Upper lobe of right lung (tissue), 1 donor: Measurements from ENCODE around the gene PHTF2. TPM values are rescaled to one million over a fixed set of nuclear protein-coding genes. Genes with fewer than 3 reads are reported as not detected.

ENCODE experiments used
- ATAC-seq: fragments of 200-7000 bp; cut with Tn5 transposase; one replicate; pipeline ENCODE4 v1.9.1; 2020; ENCODE audit warnings: mild to moderate bottlenecking, moderate library complexity
- DNase-seq: peaks from one replicate; pipeline ENCODE4 v3.0.0-alpha.2; 2020
- H3K27ac ChIP-seq: fragments of 200-600 bp; one replicate; pipeline ENCODE4 v1.8.0; 2022
- H3K27me3 ChIP-seq: fragments of 200-600 bp; one replicate; pipeline ENCODE4 v1.8.0; 2022; ENCODE audit warnings: mild to moderate bottlenecking
- H3K36me3 ChIP-seq: fragments of 200-600 bp; one replicate; pipeline ENCODE4 v1.8.0; 2022
- H3K4me1 ChIP-seq: fragments of 200-600 bp; one replicate; pipeline ENCODE4 v1.8.0; 2022
- H3K4me3 ChIP-seq: fragments of 200-600 bp; one replicate; pipeline ENCODE4 v1.8.0; 2022; ENCODE audit warnings: mild to moderate bottlenecking
- H3K9me3 ChIP-seq: fragments of 200-600 bp; one replicate; pipeline ENCODE4 v1.8.0; 2022
- CTCF ChIP-seq: fragments of 200-600 bp; IDR thresholded peaks from one replicate; pipeline ENCODE4 v1.8.0; 2022; ENCODE audit warnings: antibody characterized with exemption
- intact Hi-C: fragments of 100-400 bp; cut with DNase I; formaldehyde crosslinking; loops from one replicate; pipeline ENCODE4 v1.11.0; 2022
- long read RNA-seq: library from polyadenylated mRNA; unstranded; transcript quantifications from one replicate; pipeline ENCODE4 v2.0.0, GENCODE V29; 2021
- total RNA-seq: library from RNA; stranded (reverse); fragmentation: NEBNext Ultra II Directional; extraction: Animal tissue kit (Norgen Biotek cat#: 25700); gene quantifications from one replicate; pipeline ENCODE4 v1.2.1, GENCODE V29; 2021
- donor health status: DM: no; HTN: yes; CAD: no; lungs with severe emphysema.

The PHTF2 gene
- total RNA-seq, result 14.4 TPM
- long read RNA-seq, full-length matches to known transcripts, result 6 of 12 reads
- long read RNA-seq, partial matches to known transcripts, result 4 of 12 reads
- long read RNA-seq, other reads (novel, unspliced or antisense), result 2 of 12 reads

DNA sequence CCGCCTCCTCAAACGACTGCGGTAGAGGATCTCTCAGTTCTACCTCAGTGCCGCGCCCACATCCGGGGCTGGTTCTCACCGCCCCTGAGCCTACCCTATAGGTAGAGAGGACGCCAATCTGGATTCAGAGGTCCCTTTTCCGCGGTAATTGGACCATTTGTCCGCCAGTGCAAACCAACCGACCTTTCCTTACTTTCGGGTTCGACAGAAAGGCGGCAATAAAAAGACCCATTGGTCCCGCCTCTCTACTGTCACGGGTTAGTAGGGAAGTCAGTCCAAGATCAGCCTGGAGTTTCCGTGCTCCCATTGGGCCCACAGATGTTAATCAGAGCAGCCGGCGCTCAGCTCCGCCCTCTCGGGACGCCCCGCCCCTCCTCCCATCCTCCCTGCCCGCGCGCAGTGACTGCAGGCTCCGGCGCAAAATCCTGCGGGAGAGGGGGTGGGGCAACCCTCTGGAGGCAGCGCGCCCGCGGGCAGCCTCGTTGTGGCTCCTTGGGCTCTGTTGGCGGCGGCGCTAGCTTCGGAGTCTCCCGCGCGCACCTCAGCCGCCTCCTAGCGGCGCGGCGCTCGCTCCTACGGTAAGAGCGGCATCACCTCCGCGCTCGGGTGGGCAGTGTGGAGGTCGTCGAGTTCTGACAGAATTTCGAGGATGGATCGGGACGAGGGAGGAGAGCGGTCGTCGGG is at the start of gene PHTF2, which contains the start of gene TMEM60:
PHTF2 (plus strand) TSS at position 380 of the 684 bp plus-strand sequence.
TMEM60 (minus strand) TSS at position 41 of the 684 bp plus-strand sequence. CDS start 4,061 bp downstream, outside the sequence.
- ATAC-seq (peak; percentile 97), DNase-seq (peak; percentile 99)
- H3K27me3 ChIP-seq, result no peaks in the 10 kb centered on the region
- peak within 1 kb of the TSS; percentile 93 for H3K4me3 ChIP-seq
- H3K36me3 ChIP-seq, result no peaks in the 10 kb centered on the region
- peak within 1 kb of the TSS; percentile 87 for H3K27ac ChIP-seq
- intact Hi-C loops, result no loop called here
- peak; percentile 49 for TF ChIP-seq CTCF
- H3K9me3 ChIP-seq, result no peaks in the 10 kb centered on the region
- H3K4me1 ChIP-seq, result peaks cover 23% of the 10 kb centered on the region

DNA sequence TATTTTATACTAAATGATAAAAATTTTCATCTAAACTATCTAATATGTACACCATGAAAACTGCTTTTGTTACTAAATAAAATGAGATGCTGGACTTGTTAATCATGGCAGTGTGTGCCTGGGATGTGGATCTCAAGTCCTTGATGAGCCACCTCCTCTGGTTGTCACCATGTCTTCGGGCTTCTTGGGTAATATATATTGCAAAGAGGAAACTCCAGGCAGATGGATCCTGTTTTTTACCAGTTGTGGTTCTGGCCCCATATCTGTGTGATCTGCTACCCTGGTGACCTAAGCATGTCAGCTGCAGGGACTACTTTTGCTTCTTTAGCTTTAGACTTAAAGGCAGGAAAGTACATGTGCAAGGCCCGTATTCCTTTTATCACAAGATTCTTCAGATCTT is 46.6 kb upstream of the PHTF2 start:
- peak; percentile 91 for ATAC-seq
- DNase-seq, result no peak
- intact Hi-C loops, result loop anchor here (10.0 kb wide), 1 partner anchor 87 kb away; no protein-coding TSS in a partner anchor
- no peak for TF ChIP-seq CTCF
- H3K9me3 ChIP-seq, result no peaks in the 10 kb centered on the region
- H3K27me3 ChIP-seq, result no peaks in the 10 kb centered on the region
- H3K4me3 ChIP-seq, result no peak overlapping the region
- H3K27ac ChIP-seq, result no peak overlapping the region
- peaks cover 10% of the 10 kb centered on the region for H3K36me3 ChIP-seq
- peaks cover 17% of the 10 kb centered on the region for H3K4me1 ChIP-seq

DNA sequence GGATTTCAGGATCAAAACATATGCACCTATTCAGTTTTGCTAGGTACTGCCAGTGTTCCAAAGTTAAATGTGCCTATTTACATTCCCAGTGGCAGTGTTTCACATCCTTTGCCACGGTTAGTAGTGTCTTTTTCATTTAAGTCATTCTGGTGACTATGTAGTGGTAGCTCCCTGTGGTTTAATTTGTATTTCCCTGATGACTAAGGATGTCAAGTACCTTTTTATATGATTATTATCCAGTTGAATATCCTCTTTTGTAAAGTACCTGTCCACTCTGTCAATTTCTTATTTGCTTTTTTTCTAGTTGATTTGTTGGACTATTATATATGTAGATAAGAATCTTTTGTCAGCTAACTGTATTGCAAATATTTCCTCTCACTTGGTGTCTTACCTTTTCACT is 45.4 kb upstream of the PHTF2 start:
- H3K36me3 ChIP-seq, result peaks cover 10% of the 10 kb centered on the region
- no peak overlapping the region for H3K4me3 ChIP-seq
- DNase-seq (no peak), ATAC-seq (no peak)
- H3K27ac ChIP-seq, result no peak overlapping the region
- no peaks in the 10 kb centered on the region for H3K27me3 ChIP-seq
- no peak for TF ChIP-seq CTCF
- H3K9me3 ChIP-seq, result no peaks in the 10 kb centered on the region
- peaks cover 17% of the 10 kb centered on the region for H3K4me1 ChIP-seq
- intact Hi-C loops, result loop anchor here (10.0 kb wide), 1 partner anchor 88 kb away; no protein-coding TSS in a partner anchor

DNA sequence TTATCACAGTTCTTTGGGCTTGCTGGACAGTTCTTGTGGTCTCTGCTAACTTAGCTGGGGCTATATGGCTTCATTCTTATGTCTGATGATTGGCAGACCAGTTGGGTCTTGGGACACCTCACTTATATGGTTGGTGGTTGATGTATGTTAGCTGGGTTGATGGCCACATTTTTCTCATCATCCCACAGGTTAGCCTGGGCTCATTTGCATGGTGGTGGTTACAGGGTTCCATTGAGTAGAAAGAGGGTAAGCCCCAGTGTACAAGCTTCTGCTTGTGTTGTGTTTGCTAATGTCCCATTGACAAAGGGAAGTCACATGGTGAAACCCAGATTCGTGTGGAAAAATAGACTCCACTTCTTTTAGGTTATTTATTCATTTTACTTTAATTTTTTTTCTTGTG is 41.0 kb upstream of the PHTF2 start:
- Histone ChIP-seq H3K27me3 (no peaks in the 10 kb centered on the region), H3K4me1 (peaks cover 15% of the 10 kb centered on the region), H3K27ac (no peak overlapping the region), H3K4me3 (no peak overlapping the region), H3K9me3 (no peaks in the 10 kb centered on the region), H3K36me3 (no peaks in the 10 kb centered on the region)
- no peak for DNase-seq
- ATAC-seq, result peak; percentile 52
- intact Hi-C loops, result loop anchor here (10.0 kb wide), 1 partner anchor 93 kb away; no protein-coding TSS in a partner anchor
- TF ChIP-seq CTCF, result no peak

GRCh38 chr7:77759294-77759889 is 39.2 kb upstream of the PHTF2 start:
- intact Hi-C loops, result loop anchor here (10.0 kb wide), 1 partner anchor 95 kb away; no protein-coding TSS in a partner anchor
- DNase-seq, result no peak
- Histone ChIP-seq H3K9me3 (no peaks in the 10 kb centered on the region), H3K4me1 (peaks cover 9% of the 10 kb centered on the region), H3K4me3 (no peak overlapping the region), H3K36me3 (no peaks in the 10 kb centered on the region), H3K27ac (peak overlapping the region; percentile 18), H3K27me3 (no peaks in the 10 kb centered on the region)
- ATAC-seq, result peak; percentile 91
- peak; percentile 82 for TF ChIP-seq CTCF
